Activated CD8-positive, alpha-beta memory T cell treated with anti-CD3 and anti-CD28 coated beads for 24 hours (primary cell): ENCODE results near the gene NADK.
"Not testable (repeated sequence)": the region's sequence is repeated elsewhere in the genome, so short reads cannot be mapped to it uniquely, and the experiment has no call there.

Experiments used
- DNase-seq: peaks from one replicate; pipeline ENCODE4 v3.0.0-alpha.2; 2020

Gene NADK

GRCh38 chr1:1763657-1764621 lies 14.3 kb downstream of the NADK start:
- DNase-seq: no peak

DNA sequence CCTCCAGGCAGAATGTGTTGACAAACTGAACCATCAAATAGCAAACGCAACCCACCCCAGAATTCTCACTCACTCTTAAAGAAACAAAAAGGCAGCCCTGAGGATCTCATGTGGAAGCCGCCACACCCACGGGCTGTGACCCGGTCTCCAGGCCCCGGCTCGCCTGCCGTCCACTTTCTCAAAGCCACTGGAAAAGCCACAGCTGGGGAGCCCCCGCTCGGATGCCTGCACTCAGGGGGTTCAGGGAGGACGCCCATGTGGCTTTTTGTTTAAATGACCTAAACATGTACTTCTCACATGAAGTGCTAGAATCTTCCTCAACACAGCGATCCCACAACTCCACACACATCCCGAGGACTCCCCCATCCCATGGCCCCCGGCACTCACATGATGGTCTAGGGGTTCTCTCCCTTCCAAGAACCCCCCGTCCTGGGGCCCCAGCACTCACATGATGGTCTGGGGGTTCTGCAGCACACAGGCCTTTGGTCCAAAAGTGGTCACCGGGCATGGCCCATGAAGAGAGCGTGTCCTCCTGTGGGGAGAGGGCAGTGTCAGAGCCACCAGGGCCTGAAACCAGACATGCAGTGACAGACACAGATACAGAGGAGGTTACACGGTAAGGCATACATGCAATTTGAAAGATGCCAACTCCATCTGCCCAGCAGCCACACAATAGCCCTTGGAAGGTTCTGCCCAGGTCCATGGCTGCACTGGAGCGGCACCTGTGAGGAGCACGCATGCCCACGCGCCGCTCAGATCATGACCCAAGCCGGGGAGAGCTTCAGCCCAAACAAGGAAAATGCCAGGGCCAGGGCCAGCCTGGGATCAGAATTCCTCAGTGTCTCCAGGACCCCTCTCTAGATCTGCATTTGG lies 16.5 kb downstream of the NADK start:
- no peak for DNase-seq

GRCh38 chr1:1760715-1761114 lies 17.6 kb downstream of the NADK start:
- no peak for DNase-seq

GRCh38 chr1:1760345-1760650 lies 18.0 kb downstream of the NADK start:
- no peak for DNase-seq

DNA sequence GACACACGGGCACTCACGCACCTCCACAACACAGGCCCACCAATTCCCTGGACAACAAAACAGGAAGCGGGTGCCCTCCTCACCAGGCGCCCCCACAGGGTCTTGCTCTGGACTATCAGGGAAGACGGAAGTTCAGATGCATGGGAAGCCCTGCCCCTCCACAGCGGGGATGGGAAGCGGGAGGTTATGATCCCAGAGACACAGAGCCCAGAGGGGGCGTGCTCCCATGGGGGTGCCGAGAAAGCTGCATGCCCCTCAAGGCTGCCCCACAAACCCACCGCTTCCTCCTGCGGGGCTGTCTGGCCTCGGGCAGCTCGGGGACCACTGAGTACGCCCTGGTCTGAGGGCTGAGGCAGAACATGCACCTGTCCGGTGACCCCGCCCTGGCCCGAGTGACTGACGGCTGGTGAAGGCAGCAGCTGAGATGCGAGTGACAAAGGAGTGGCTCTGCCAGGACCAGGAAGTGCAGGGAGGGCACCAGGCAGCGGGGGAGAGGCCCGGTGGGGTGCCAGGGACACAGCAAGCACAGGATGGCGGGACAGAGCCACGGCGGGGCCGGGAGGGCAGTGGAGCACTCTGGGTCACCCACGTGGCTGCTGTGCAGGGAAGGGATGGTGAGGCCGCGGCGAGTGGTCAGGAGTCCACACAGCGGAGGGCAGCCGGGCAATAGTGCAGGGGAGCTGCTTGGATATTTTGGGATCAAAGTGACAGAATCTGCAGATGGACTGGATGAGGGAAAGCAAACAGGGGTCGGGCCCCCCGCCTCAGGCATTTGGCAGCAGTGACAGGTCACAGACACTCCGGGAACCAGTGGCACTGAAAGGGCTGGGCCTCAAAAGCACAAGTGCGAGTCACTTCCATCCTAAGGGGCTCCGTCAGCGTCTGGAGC lies 18.6 kb downstream of the NADK start:
- no peak for DNase-seq

GRCh38 chr1:1758692-1759455 lies 19.4 kb downstream of the NADK start:
- no peak for DNase-seq

GRCh38 chr1:1758059-1758621 lies 20.1 kb downstream of the NADK start:
- DNase-seq: no peak

DNA sequence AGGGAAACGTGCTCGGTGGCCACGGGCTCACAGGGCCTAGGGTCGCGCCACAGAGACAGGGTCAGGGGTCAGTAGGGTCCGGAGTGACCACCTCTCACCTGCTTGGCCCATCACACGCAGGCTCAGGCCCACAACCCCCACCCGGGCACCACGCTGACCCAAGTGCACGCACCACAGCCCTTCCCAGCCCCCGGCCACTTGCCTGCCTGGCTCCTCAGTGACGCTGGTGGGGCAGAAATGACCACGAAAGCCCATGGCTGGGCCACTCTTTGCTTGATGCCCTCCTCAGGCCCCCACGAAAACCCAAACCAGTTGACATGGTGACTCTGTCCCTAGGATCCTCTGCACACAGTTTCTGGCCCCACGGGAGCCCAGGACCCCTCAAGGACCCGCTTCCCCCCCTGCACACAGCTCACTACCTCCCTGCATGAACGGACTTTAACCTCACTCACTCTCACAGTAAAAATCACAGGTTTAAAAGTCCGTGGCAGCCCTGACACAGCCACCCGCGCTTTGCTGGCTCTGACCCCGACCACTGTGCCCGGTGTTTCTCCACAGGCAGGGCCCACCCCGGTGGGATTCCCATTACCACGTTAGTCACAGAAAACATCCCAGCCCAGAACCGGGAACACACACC lies 20.7 kb downstream of the NADK start:
- no peak for DNase-seq

DNA sequence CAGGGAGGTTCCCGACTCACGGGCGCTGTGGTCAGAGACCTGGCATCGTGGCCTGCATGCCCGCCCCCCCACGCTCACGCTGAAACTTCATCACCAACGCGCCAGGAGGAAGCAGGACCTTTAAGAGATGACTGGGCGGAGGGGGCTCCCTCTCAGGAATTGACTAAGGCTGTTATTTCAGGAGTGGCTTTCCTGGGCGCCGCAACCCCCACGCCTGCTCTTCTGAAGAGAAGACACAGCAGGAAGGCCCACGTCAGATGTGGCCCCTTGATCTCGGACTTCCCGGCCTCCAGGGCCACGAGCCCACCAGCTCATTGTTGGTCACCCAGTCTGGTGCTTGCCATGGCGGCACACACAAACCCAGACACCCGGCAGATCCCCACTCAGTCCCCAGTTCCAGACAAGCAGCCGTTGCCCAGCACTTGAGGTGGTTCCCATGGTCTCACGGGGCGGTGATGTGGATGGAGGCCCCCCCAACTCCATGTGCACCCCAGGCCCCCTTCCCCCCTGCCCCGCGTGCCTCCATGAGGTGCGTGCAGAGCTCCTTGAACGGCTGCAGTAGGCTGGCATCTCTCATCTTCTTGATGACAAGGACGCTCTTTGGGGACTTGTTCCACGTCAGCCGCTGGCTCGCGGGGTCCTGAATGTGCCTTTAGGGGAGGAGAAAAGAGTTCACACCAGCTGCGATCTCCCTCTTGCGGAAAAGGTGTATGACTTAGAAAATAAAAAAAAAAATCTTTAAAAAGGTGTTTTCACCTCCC lies 21.4 kb downstream of the NADK start:
- no peak for DNase-seq

GRCh38 chr1:1755852-1756251 lies 22.4 kb downstream of the NADK start:
- DNase-seq: no peak

- DNase-seq: no peak
These were observed 22.8 kb downstream of the NADK start for GRCh38 chr1:1755426-1755825.

GRCh38 chr1:1754051-1754815 lies 24.0 kb downstream of the NADK start:
- DNase-seq: no peak

DNA sequence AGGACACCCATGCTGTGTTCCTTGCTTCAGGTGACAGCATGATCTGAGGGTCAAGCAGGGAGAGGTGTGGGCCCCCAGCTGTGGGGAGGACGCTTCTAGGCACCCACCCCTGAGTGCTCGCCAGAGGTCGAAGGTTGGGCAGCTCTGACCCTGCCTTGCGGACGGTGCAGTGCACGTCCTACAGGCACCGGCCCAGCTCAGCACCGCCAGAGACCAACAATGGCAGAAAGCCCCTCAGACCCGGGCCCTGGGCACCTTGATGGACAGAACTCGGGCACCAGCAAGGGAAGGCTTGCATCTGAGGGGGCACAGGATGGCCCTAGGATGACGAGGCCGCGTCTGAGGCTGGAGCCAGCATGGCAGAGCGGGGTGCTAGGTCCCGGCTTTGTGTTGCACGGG lies 24.7 kb downstream of the NADK start:
- DNase-seq: no peak

GRCh38 chr1:1752636-1753606 lies 25.3 kb downstream of the NADK start:
- DNase-seq: no peak

GRCh38 chr1:1752190-1752589 lies 26.1 kb downstream of the NADK start:
- DNase-seq: no peak

GRCh38 chr1:1749941-1750340 lies 28.3 kb downstream of the NADK start:
- not testable (repeated sequence) for DNase-seq

GRCh38 chr1:1748686-1749321 lies 29.5 kb downstream of the NADK start:
- no peak for DNase-seq

GRCh38 chr1:1746566-1746909 lies 31.7 kb downstream of the NADK start:
- DNase-seq: not testable (repeated sequence)
